ENCODE results near the gene ADGRD2. TPM values are rescaled to one million over a fixed set of nuclear protein-coding genes. Genes with fewer than 3 reads are reported as not detected.

Gene ADGRD2
- total RNA-seq, 1 experiment from 2014 or later = 1.5 TPM

DNA sequence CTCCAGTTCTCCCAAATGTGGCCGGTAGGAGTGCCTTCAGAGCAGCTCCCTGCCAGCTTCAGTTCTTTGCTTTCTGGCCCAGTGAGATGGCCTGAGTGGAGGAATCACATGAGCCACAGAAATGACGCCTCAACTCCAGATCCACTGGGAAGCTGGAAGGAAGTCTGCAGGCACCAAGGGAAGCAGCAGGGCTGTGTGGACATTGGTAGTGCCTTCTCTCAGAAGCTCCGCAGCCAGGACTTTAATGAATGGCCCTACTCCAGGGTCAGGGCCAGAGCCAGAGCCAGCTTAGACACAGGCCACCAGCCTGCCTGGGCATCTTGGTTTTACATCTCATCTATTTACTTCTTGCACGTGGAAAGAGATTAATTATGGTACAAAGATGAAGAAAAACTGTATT, 23.0 kb upstream of the ADGRD2 start:
- whole genome bisulfite sequencing (ENCODE audit: extremely low coverage, insufficient read length, low lambda C conversion rate) = no CpG with 5 or more reads among the region's 4 CpGs
- Histone ChIP-seq H2BK12ac (ENCODE audit: insufficient read length, low read depth, low read length) (no peak overlapping the region), H2BK120ac (ENCODE audit: low read depth, low read length, poor library complexity, severe bottlenecking) (no peak overlapping the region), H3K4me1 (ENCODE audit: insufficient read depth, low read length) (no peaks in the 10 kb centered on the region), H3K23me2 (ENCODE audit: insufficient read length, low read depth, low read length, poor library complexity, severe bottlenecking) (no peaks in the 10 kb centered on the region), H3K14ac (ENCODE audit: insufficient read depth, low read length) (no peak overlapping the region), H2BK15ac (ENCODE audit: low read depth, low read length) (no peak overlapping the region), H3K27ac (ENCODE audit: insufficient read length, low read depth, low read length) (no peak overlapping the region), H3K9me3 (ENCODE audit: control insufficient read depth, low read depth, low read length) (no peaks in the 10 kb centered on the region), H3K23ac (ENCODE audit: insufficient read length, low read depth, low read length) (no peak overlapping the region), H3T11ph (ENCODE audit: low read length) (no peak overlapping the region), H4K8ac (replicated peaks; ENCODE audit: insufficient read length, low read depth, low read length) (no peak overlapping the region), H3K56ac (ENCODE audit: insufficient read length, low read depth, low read length) (no peak overlapping the region), H4K91ac (ENCODE audit: insufficient read length, low read depth, low read length) (no peak overlapping the region), H3K27me3 (ENCODE audit: insufficient read depth, low read length) (no peaks in the 10 kb centered on the region), H2AFZ (ENCODE audit: low read length) (no peak overlapping the region), H2BK5ac (ENCODE audit: insufficient read length, low read length) (no peak overlapping the region), H3K4me2 (ENCODE audit: insufficient read depth, insufficient read length, low read length) (no peak overlapping the region), H3K18ac (ENCODE audit: insufficient read length, low read depth, low read length) (no peak overlapping the region), H2BK20ac (ENCODE audit: low read depth, low read length, poor library complexity, severe bottlenecking) (no peak overlapping the region), H3K9ac (ENCODE audit: extremely low read depth, insufficient read length, low read length) (no peak overlapping the region), H2AK5ac (ENCODE audit: insufficient read length, low read length) (no peak overlapping the region), H3K79me1 (ENCODE audit: insufficient read depth, low read depth, low read length, poor library complexity, severe bottlenecking) (no peaks in the 10 kb centered on the region), H3K79me2 (ENCODE audit: insufficient read depth, low read length) (no peaks in the 10 kb centered on the region), H3K4ac (ENCODE audit: low read depth, low read length) (no peak overlapping the region), H4K5ac (ENCODE audit: insufficient read length, low read depth, low read length) (no peak overlapping the region), H4K20me1 (ENCODE audit: control insufficient read depth, insufficient read depth, insufficient read length) (no peaks in the 10 kb centered on the region)
- H3K36me3 Mint-ChIP-seq (ENCODE audit: insufficient read depth in 1 of 3, low read depth in 3 of 3) = no peaks in the 10 kb centered on the region
- H3K4me3 Mint-ChIP-seq = no peak overlapping the region
- no peak for DNase-seq
- H3K27me3 Mint-ChIP-seq (ENCODE audit: low read depth) = peaks cover 17% of the 10 kb centered on the region
- H3K27ac Mint-ChIP-seq = no peak overlapping the region
- H3K4me1 Mint-ChIP-seq = no peaks in the 10 kb centered on the region
- H3K9me3 Mint-ChIP-seq = peaks cover 0 to 2% of the 10 kb centered on the region in 2 experiments; a peak in 1 of 5 replicates
- TF ChIP-seq, protein P1, sequence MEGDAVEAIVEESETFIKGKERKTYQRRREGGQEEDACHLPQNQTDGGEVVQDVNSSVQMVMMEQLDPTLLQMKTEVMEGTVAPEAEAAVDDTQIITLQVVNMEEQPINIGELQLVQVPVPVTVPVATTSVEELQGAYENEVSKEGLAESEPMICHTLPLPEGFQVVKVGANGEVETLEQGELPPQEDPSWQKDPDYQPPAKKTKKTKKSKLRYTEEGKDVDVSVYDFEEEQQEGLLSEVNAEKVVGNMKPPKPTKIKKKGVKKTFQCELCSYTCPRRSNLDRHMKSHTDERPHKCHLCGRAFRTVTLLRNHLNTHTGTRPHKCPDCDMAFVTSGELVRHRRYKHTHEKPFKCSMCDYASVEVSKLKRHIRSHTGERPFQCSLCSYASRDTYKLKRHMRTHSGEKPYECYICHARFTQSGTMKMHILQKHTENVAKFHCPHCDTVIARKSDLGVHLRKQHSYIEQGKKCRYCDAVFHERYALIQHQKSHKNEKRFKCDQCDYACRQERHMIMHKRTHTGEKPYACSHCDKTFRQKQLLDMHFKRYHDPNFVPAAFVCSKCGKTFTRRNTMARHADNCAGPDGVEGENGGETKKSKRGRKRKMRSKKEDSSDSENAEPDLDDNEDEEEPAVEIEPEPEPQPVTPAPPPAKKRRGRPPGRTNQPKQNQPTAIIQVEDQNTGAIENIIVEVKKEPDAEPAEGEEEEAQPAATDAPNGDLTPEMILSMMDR (conservative IDR thresholded peaks at IDR 0.05) = no peak

Measured in H9 (cell line).